ENCODE measurements around the gene ARTN.

Gene ARTN, protein sequence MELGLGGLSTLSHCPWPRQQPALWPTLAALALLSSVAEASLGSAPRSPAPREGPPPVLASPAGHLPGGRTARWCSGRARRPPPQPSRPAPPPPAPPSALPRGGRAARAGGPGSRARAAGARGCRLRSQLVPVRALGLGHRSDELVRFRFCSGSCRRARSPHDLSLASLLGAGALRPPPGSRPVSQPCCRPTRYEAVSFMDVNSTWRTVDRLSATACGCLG

DNA sequence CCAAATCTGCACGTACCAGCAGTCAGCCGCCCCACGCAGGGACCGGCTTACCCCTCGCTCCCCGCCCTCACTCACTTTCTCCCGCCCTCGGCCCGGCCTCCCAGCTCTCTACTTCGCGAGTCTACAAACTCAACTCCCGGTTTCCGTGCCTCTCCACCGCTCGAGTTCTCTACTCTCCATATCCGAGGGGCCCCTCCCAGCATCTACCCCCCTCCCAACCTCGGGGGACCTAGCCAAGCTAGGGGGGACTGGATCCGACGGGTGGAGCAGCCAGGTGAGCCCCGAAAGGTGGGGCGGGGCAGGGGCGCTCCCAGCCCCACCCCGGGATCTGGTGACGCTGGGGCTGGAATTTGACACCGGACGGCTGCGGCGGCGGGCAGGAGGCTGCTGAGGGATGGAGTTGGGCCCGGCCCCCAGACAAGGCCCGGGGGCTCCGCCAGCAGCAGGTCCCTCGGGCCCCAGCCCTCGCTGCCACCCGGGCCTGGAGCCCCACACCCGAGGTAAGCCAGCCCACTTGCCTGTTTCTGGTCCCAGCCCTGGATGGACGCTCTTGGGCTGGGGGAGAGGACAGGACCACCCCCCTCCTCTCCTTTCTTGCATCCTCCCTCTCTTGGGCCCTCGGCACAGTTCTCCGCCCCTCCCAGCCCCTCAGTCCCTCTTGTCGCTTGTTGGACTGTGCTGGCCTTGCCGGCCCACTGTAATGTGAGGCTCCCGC lies at the start of gene ARTN:
TSS of gene ARTN (plus strand) at position 416 of the 715 bp plus-strand sequence. CDS start 1,856 bp downstream, outside the sequence.
- peak; percentile 54 for DNase-seq

- DNase-seq = no peak
Measured at GRCh38 chr1:43885279-43885801, 48.3 kb upstream of the ARTN start.

- DNase-seq = no peak
Measured at GRCh38 chr1:43887748-43888147, 45.9 kb upstream of the ARTN start.

DNA sequence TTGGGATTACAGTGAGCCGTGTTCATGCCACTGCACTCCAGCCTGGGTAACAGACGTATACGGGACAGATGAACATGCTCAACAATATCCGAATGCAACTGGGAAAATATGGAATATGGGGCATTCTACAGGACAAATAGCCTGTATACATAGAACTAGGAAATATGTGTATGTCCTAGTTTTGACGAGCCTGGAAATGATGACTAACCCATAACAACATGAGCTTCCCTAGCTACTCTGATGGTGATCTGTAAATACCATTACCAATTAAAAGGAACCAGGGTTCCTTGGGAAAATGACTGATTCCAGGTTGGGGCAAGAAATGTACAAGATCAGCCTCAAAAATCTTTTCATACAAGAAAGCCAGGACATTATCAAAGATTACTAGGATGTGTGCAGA lies 42.8 kb upstream of the ARTN start:
- DNase-seq = no peak

DNA sequence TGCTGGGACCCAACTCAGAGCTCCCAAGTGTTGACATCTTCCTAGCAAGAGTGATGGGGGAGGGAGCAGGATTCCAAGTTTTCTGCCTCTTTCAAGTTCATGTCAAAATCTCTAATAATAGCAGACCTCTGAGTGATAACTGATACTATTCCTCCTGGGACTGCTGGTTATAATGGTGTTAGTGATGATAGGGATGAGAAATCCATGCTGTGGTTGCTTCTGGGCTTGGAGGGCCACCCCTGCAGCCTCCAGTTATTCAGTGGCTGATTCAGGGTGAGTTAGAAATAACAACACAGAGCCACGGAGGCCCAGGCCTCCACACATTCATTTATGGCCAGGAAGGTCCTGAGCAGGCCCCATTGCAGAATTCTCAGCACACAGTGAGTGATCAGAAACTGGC lies 40.6 kb upstream of the ARTN start:
- DNase-seq = no peak

DNA sequence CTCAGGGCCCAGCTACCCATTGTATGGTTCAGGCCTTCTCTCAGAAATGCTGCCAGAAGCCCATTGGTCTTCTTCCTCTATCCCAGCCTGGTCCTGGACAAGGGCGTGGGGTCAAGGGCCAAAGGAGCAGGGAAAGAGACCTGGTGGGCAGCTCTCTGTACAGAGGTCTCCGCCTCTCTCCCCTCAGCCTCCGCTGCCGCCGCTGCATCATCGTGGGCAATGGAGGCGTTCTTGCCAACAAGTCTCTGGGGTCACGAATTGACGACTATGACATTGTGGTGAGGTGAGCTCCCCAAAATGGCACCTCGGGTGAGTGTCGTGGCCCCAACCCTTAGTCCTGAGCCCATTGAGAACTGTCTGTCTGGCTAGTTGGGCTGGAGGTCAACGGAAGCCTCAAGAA lies 34.6 kb upstream of the ARTN start:
- no peak for DNase-seq

GRCh38 chr1:43900386-43900785 lies 33.2 kb upstream of the ARTN start:
- DNase-seq = no peak

DNA sequence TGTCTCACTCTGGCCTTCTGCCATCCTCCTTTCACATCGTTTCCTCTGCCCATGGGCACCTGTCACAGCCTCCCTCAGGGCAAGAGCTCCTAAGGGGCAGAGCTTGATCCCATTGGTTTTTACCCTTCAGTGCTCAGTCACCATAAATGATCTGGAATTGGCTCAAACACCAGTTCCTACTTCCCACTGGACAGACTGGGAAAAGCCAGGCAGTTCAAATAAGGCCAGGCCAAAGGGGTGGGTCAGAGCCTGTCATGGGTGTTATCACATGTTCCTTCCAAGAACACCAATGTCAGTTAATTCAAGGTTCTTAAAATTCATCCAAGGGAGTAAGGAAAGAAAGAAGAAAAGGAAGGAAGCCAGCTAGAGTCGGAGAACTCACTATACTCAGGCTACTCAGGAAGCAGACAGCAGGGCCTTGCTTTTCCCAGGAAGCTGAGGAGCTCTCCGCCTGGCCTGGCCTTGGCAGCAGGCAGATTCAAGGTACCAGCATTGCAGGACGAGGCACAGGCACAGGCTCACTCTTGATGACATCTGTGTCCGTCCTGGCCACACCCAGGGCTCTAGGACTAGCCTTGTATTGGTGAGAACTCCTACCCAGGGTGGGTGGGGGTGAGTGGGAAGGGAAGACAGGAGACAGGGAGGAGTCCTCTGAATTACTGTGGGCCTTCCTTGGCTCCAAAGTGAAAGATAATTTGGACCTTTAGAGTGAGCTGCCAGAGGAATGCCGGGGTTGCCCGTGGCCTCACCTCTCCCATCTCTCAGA lies 32.2 kb upstream of the ARTN start:
- no peak for DNase-seq

DNA sequence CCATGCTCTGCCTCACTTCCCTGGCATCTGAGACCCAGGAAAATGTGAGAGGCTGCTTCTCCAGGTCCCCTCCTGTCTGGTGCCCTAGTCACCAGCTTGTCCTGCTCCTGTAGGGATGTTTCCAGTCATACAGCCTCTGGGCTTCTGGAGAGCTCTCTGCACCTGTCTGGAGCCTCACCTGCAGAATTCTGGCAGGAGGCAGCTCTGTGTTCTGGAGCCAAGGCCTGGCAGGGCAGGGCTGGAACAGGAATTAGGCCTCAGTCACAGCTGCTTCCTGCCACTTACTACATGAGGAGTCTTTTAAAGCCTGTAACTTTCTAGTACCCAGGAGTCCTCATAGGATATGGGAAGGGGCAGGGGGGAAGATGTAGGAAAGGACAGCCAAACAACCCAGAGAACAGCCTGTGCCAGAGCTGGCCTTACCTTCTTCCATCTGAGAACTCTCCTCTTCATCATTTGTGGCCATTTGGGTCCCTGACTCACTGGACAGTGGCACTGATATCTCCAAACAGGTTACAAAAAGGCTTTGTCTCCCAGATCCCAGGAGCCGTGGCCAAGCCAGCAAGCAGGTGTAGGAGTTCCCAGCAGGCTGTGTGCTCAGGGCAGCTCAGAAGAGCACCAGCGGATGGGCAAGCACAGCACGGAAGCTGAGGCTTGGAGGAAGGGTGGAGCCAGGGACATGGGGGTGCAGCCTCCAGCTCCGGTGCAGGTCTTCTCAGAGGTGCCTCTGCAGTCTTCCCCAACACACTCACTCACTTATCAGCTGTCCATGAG lies 31.4 kb upstream of the ARTN start:
- DNase-seq = no peak

DNA sequence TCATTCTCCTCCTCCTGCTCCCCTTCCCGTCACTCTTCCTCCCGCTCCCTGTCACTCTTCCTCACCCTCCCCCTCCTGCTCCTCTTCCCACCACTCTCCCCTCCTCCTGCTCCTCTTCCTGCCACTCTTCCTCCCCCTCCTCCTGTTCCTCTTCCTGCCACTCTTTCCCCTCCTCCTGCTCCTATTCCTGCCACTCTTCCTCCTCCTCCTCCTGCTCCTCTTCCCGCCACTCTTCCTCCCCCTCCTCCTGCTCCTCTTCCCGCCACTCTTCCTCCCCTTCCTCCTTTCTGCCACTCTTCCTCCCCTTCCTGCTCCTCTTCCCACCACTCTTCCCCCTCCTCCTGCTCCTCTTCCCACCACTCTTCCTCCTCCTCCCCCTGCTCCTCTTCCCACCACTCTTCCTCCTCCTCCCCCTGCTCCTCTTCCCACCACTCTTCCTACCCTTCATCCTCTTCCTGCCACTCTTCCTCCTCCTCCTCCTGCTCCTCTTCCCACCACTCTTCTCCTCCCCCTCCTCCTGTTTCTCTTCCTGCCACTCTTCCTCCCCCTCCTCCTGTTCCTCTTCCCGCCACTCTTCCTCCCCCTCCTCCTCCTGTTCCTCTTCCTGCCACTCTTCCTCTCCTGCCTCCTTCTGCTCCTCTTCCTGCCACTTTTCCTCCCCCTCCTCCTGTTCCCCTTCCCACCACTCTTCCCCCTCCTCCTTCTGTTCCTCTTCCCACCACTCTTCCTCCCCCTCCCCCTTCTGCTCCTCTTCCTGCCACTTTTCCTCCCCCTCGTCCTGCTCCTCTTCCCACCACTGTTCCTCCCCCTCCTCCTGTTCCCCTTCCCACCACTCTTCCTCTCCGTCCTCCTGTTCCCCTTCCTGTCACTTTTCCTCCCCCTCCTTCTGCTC lies 28.7 kb upstream of the ARTN start:
- no peak for DNase-seq

- DNase-seq = no peak
Measured at GRCh38 chr1:43908226-43908625, 25.4 kb upstream of the ARTN start.

DNA sequence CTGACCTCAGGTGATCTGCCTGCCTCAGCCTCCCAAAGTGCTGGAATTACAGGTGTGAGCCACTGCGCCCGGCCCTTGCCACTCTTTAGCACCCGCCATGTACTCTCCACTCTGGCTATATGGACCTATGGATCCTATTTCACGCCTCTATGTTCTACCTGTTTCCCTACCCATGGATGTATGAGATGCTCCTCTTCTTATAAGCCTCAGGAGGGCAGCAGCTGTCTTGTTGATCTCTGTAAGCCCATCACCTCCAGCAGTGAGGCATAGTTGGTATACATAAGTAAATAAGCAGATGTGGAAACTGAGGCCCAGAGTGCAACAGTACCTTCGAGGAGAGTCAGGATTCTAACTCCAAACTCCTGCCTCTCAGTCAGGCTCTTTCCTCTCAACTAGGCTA lies 24.7 kb upstream of the ARTN start:
- peak; percentile 36 for DNase-seq

- no peak for DNase-seq
Measured at GRCh38 chr1:43910343-43910742, 23.3 kb upstream of the ARTN start.

- DNase-seq = no peak
Measured at GRCh38 chr1:43912607-43913006, 21.0 kb upstream of the ARTN start.

DNA sequence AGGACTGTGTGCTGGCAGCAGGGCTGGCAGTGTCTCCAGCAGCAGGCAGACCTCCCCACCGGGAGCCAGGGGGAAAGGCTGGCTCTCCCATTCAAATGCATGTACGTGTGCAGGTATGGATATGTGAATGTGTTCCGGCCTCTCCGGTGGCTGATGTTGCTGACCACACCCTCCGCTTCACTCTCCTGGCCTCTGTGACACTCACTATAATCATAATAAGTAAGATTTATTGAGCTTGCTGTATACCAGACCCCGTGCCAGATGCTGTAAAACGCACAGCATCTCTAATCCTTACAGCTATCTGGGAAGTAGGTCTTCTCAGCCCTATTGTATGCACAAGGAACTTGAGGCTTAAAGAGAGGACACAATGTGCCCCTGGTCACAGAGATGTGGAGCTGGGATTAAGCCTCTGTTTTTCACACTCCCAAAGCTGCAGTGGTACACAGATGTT lies 20.5 kb upstream of the ARTN start:
- DNase-seq = no peak

DNA sequence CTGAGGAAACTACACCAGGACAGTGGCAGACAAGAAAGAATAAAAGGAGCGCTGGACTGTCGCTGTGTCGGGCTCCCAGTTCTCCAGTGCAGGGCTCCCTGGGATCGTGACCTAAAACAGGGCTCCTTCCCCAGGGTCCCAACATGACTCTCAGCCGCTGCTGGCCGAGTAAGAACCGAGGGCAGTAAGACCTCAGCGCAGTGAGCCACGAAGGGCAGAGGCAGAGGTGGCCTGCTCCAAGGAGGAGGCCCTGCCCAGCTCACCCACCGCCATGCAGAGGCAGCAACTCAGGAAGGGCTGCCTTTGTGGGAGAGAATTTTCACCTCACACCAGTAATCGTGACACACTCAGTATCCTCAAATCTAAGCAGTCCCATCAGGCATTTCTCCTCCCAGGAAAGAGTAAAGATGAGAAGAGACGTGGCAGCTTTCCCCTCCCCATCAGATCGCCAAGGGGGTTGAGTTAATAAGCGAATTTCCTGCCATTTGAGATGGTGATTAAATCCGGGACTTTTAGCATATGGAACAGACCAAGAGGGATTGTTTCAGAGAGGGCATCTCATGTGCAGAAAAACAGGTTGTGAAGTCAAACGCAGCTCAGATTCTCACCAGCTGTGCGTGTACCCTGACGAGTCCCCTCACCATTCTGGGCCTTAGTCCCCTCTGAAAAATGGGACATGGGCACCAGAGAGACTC lies 19.8 kb upstream of the ARTN start:
- peak; percentile 21 for DNase-seq

DNA sequence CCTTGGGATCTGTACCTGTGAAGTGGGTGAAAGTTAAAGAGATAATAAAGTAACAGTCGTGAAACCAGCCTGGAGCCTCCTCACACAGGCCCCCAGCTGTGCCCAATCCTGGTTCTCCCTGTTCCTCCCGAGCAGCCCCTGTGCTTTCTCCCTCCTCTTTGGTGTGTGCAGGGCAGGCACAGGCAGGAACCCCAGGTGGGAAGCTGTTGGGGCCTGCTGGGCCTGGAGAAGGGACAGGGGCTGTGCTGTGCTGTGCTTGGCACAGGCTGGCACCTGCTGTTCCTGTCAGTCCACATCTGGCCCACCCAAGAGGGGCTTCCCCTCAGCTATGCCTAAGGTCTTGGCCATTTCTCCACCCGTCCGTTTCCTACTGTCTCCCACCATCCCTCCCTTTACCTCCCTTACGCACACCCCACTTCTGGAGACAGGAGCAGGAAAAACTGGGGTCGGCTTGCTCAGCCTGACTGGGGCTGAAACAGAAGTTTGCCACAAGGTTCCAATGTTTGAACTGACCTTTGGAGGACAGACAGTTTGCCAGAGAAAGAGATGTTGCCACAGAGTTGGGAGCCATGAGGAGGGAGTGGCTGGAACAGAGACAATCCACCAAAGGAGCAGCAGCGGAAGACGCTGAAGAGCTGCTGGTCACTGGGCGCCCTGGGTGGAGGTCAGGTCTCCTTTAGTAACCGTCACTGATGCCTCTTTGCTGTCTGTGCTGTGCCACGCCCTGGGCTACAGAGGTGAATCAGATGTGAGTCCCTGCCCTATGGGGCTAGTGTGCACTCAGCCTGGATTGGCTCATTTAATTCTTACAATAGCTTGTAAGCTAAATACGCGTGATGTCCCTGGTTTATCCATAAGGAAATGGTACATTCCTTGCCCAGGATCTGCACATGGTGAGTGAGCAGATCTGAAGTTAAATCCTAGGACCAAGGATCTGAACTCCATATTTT lies 18.8 kb upstream of the ARTN start:
- DNase-seq = no peak

GRCh38 chr1:43919906-43920305 lies 13.7 kb upstream of the ARTN start:
- no peak for DNase-seq

DNA sequence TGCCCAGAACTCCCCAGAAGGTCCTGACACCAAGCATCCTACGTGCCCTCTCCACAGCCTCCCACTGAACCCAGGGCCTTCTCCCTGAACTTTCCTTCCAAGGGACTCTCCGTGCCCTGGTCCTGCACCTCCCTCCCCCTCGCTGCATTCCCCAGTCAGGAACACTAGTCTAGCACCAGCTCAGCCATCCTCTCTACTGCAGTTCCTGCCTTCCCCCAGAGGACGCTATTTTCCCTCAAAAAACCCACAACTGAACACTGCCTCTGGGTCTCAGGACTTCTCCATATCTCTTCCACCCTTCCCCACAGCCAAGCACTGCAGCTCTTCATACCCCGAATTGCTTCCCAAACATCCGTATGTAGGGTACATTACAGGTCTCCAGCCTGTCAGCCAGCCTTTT lies 12.6 kb upstream of the ARTN start:
- DNase-seq = no peak

GRCh38 chr1:43924516-43924915 lies 9.1 kb upstream of the ARTN start:
- no peak for DNase-seq
